HG02571 (cell line): ENCODE results near the gene GABBR2.

Experiments used
- ATAC-seq: cut with Tn5 transposase; IDR thresholded peaks from one replicate; pipeline ENCODE4 v1.9.1; 2021; ENCODE audit warnings: mild to moderate bottlenecking, moderate library complexity; ENCODE audit not compliant: unreplicated experiment

Gene GABBR2

DNA sequence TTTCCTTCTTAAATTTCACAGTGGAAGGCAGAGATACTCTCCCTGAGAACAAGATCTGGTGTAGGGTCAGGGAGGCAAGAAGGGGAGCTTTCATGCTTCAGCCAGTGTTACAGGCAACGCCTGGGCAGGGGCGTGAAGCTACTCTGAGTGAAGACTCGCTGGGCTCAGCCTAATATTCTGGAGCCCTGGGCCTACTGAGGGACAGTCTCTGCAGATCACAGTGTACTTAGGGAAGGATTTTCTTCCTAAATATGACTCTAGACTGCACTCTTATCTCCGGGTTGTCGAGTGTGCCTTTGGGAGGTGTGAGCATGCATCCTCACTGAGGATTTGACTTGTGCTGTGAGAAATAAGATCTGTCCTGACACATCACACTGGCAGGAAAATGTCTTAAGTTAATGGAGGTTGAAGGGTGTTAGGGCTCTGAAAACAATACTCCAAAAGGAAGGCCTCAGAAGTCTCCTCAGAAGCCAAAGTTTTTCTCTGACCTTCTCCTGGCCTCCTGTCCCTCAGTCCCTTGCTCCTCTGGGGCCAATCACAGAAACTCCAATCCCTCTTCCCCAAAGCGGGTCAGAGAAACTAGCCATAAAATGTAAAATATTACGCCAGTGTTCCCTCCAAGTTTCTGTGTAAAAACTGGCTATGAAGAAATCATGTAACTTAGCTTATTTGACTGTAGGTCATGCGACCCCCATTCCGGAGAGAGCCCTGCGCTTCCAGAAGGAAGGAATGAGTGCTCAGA, 296.5 kb downstream of the GABBR2 start:
- ATAC-seq, result no peak

DNA sequence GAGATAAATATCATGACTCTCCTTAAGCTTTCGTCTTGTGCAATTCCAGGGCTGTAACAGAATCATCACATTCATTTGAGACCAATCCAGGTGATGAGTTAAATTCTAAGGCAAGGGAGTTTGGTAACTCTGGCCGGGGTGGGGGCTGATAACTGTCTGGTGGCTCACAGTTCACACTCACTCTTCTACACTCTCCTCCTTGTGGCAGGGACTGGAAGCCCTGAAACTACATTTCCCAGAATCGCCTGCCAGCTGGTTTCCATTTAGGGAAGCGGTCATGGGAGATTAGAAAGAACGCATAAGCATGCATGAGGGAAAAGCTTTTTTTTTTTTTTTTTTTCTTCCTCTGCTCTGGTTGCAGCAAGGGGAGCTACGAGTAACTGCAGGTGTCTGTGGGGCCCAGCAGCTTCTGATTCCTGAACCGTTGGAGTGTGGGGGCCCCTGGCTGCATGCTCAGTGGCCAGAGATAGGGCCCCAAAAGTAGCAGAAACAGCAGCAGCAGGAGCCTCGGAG, 298.5 kb downstream of the GABBR2 start:
- no peak for ATAC-seq

DNA sequence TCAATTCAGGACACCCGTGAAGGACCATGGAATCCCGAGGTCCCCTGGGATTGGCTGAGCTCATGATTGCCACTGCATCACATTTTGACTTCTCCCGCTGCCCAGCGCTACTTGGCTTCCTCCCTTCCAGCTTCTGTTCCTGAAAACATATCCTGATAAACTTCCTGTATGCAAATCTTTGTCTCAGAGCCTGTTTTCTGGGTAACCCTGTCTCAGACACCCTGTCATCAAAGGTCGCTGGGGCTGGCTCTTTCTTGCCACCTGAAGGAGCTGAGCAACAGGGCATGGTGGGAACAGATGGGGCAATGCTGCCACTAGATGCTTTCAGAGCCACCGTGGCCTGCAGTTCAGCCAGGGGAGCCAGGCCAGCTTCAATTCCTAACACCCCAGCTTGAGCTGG, 299.0 kb downstream of the GABBR2 start:
- ATAC-seq, result no peak

DNA sequence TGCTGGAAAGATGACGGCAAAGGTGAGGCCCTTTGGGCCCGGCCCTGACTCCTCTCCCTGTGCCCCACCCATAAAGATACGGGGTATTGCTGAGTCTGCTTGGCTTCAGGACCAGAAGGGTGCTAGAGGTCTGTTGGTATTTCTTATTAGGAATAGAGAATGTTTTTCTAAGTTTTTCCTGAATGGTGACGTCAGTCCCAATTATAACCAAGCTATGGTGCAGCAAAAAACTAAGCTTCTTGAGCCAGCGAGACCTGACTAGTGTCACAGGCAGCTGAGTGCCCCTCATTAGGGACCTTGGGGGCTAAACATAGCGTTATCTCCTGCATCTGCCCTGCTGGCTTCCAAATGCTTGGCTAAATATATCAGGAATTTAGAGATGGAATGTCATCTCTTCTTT, 302.3 kb downstream of the GABBR2 start:
- no peak for ATAC-seq

DNA sequence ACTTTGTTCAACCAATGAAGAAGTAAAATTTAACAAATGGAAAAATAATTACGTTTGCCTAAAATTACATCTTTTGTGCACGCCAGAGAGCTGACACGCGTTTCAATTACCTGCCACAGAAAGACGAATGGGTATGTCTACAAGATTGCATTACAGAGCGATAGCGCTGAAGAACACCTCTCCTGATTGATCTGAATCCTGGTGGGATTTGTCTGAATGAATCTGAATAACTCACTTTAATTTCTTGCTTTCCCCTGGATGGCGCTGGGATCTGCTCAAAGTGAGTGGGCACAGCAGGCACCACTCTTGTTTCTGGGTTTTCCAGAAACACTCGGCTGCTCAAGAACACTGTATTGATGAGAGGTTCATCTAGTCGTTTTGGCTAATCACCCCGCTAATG, 304.5 kb downstream of the GABBR2 start:
- no peak for ATAC-seq

DNA sequence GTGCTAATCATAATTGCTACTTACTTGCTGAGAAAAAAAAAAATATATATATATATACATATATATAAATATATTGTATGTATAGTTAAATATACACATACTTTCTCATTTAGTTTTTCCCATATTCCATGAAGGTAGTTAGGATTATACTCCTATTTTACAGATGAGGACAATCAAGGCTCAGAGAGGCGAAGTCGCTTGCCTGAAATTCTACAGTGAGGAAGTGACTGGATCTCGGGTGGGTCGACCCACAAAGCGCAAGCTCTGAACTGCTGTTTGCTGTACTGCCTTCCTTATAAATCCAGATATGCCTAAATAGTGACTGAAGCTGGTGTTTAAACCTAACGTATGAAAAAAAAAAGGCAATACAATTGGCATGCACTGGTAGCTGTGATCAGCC, 305.0 kb downstream of the GABBR2 start:
- ATAC-seq, result no peak

DNA sequence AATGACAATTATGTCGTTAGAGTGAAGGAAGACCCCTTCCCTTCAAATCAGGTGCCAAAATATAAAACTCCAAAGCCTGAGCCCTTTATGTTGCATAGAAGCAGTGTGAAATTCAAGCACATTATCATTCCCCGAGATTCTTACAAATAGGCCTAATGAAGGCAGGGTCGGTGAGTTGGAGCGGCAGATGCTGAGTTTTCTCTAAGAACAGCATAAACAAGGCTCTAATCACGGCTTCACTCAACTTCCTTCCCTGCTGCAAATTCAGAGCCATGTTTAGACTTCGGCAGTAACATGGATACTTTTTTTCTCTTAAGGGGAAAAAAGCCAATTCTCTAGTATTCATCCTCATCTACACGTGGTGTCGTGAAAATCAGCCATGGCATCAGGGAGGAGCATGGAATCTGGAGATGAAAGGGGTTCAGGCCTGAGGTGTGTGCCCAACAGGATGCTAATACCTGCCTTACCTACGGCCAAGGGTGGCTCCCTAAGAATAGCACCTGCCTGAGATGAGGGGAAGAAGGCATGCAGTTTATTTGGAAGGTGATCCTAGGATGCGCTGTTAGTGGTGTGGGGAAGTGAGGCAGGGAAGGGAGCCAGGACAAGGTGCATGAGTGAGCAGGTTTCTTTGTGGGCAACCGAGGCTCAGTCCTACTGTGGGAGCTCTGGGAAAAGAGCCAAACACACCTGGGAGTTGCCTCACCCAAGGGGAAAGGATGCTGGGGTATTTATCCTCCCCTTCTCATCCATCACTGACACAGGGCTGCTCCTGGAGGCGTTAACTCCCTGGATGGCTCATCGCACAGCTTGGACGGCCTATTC, 306.5 kb downstream of the GABBR2 start:
- no peak for ATAC-seq

DNA sequence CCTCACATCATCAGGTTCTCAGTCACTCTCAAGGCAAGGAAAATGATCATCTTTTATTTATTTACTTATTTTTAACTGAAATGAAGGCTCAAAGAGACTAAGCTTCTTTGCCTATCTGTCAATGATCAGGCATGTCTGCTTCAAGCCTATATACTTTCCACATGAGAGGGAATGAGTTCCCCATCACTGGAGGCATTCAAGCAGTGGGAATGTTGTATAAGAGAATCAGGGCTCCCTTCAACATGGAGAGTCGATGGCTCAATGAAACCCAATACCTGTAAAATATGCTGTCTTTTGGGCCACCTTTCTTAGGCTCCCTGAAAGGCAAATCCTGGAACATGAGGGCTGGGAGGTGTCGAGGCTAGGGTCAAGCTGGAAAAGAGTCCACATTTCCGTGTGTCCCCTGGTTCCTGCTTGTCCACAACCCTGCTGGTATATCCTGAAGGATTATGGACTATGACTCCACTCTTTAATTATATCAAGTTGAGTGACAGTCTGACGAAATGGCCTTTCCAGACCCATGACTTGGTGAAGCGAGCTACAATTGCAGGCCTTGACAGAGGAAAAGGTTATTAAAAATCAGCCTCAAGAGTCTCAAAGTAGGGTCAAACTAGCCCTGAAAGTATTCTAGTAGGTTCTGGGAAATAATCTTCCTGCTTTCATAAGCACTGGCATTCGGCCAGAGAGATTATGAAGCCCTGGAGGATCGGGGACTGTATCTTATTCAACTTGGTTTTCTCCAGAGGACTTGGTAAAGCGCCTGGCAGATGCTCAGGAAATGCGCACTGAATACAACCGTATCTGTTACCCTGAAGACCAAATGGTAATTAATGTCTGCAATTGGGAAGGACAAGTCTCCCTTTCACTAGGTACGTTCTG, 307.4 kb downstream of the GABBR2 start:
- ATAC-seq, result no peak

DNA sequence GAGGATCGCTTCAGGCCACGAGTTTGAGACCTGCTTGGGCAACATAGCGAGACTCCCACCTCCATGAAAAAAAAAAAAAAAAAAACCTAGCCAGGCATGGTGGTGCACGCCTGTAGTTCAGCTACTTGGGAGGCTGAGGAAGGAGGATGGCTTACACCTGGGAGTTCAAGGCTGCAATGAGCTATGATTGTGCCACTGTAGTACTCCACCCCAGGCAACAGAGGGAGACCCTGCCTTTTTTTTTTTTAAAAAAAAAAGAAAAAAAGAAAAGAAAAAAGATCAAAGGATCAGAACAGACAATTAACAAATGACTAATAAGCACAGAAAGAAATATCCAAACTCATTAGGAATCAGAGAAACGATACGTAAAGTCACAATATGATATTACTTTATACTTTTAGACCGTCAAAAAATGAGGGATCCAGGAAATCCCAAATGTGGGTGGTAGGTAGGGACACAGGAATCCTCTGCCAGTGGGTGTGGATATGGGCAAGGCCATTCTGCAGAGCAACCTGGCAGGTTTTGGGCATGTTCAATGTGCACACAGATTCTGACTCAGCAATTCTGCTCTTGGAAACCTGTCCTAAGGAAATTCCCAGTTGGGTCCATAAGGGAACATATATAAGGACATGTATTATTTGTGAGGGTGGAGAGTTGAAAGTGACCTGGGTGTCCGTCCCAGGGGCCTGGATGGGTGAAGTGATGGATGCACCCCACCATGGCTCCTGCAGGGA, 308.6 kb downstream of the GABBR2 start:
- no peak for ATAC-seq

DNA sequence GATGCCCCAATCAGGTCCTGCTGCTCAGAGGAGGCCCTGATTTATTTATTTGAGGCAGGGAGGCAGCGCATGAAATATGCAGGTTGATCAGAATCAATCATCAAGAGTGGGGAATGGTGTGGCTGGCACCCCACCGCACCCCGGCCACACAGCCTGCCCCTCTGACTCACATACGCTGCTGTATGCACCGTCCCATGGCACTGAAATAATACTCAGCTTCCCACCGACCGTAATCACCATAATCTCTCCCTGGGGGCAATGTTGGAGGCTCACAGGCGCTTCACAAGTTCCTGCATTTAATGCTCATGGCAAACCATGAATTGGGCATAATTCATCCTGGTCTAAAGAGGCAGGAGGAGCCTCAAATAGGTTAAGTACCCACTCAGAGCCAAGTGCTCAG, 312.1 kb downstream of the GABBR2 start:
- ATAC-seq, result no peak

DNA sequence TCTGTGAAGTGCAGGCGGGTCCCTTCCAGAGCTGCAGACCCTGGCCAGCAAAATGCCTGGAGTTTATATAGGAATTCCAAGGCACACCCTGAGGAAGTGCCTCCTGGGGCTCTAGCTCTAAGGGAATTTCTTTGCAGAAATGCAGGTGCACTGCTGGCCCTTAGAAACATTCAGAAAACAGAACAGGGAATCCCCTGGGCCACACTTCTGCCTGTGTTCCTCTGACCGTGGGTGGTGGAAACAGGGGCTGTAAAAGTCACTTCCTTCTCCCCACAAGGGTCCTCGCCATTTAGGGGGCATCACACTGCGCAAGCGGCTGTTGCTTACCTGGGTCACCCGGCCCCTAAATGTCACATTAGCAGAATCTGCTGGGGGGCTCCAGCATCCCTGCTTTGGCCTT, 312.5 kb downstream of the GABBR2 start:
- no peak for ATAC-seq

DNA sequence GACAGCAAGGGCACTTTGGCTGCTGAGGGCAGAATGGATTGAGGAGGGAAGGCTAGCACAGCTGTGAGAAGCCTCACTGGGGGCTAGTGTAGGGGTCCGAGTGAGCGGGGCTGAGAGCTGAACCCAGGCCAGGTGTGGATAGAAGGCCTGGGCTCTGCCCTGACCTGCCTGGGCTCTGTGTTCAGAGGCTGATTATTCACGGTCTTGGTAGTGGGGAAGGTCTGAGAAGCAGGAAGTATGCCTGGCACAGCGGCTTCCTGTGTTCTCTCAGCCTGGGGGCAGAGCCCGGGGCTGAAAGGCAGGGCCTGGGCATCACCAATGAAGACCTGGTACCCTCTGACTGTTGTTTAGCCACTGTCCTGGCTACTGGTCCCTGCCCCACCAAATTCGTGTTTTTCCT, 316.9 kb downstream of the GABBR2 start:
- ATAC-seq, result no peak

DNA sequence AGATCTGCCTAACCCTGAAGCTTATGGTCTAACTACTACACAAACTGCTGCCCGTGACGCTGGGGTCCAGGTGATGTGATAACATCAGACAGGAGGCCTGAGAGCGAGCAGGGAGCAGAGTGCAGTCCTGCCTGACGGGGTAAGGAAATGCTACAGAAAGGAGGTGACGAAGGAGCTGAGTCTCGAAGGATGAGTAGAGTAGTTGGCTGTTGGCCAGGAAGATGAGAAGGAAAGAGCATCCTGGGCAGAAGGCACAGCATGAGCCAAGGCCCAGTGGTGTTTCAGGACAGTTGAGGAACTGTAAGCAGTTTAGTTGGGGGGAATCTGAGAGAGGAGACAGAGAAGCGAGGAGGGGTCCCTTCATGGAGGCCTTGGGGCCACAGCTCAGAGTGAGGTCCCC, 317.3 kb downstream of the GABBR2 start:
- no peak for ATAC-seq

DNA sequence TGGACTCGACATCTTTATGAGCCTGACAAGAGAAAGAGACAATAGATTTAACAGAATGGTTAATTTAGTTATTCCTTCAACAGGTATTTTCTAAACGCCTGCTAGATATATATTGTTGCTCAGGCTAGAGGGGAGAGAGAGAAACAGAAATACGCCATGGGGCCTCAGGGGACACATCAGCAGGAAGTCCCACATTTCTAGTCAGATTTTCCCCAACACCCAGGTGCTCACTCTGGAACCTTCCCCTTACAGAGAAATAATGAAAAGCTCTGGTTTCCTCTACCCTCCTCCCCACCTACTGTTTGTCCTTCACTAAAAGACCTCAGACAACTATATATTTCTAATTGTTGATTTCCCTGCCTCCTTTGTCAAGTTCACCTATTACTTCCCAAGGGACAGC, 323.0 kb downstream of the GABBR2 start:
- no peak for ATAC-seq

DNA sequence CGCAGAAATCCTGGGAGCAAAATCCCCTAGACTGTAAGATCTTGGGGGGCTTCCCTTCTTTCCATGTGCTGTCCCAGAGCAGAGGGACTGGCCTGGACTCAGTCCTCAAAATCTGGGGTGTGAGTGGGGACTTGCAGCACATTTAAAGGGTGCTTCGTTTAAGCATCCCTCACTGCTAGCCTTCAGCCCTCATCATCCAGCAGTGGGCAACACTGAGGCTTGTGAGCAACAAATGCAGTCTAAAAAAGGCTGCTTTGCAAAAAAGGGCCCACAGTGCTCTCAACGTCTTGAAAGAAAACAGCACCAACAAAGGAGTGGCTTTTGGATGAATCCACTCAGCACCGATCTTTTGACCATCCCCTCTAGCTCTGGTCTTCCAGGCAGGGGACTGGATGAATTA, 325.0 kb downstream of the GABBR2 start:
- no peak for ATAC-seq

DNA sequence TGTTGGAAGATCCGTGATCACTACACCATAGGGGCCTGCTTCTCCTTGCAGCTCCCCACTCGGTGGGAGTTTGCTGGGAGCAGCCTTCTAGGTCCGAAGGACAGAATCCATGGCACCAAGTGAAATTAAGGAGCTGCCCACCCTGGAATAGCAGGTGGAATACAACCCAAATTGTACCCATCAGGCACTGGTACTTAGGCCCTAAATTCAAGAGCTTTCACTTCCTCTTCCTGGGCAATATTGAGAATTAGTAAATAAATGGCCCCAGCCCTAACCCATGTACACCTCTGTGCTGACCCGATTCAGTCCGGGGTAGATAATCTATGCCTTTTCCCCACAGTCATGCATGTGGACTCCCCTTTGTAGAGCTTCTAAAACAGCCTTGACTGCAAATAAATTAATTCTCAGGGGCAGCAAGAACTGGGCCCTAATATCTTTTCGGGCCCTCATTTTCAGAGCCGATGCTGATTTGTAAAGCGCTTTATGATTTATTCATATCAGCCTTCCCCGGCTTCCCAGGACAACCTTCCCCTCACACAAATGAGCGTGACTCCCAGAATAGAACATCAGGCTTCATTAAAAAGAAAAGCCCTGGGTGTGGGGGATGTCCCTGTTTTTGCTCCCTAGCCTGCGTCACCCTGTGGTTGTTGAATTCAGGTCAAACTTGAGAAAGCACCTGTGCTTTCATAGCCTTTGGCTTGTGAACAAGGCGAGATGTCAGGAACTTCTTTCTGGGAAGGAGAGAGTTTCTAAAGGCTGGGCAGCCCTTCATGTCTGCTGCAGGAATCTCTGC, 327.2 kb downstream of the GABBR2 start:
- ATAC-seq, result no peak

DNA sequence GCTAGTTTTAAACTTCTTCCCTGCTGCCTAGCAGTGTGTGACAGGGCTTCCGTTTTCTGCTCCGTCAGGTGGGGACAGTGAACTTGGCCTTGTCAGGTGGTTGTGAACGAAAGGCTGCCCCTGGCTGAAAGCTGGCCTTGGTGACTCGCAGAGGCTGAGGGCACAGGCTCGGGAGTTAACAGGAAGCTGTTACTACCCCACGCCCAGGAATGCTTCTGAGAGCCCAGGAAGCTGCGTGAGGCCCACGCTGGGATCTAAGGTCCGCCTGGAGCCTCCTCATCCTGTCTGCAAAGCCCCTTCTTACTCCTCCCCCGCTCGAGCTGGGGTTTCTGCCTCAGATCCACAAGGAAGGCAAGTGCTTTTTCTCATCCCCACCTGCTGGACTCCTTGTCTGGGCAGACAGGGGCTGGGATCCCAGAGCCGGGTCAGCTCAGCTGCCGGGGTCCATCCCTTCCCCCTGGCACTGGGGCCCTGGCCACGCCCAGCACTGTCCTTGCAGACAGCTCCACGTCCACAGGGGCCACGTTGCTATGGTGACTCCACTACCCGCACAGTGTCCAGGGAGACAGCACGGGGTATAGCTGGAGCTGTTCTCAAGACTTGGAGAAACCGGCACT, 328.6 kb downstream of the GABBR2 start:
- no peak for ATAC-seq

DNA sequence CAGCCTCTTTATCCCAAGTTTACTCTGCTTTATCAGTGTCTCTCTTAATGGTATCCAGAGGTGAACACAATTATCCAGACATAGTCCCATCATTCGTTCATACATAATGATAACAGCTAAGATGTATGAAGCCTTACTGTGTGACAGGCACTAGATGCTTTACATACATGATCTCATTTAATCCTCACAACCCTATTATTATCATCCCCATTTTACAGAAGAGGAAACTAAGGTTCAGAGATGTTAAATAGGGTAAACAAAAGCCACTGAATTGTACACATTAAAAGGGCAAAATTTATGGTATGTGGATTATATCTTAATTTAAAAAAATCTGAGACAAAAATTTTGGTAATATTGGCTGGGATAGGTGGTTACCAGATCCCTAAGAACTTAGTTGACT, 329.2 kb downstream of the GABBR2 start:
- no peak for ATAC-seq

DNA sequence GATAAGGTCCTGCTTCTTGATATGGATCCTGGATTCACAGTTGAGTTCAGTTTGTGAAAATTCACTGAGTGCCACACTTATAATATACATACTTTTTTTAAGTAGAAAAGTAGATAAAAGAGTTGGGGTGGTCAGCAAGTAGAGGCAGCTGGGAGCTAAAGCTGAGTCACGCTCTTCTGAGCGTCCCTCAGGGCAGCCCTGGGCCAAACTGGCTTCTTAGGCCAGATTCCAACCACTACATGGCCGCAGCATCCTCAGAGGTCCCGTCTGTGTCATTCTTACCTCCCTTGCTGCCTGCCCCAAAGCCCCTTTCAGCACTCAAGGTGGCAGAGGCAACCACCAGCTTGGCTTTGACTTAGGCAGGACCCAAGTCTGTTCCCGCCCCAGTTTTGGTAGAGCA, 329.9 kb downstream of the GABBR2 start:
- no peak for ATAC-seq
